ENCODE results near the gene HESX1.

DNA sequence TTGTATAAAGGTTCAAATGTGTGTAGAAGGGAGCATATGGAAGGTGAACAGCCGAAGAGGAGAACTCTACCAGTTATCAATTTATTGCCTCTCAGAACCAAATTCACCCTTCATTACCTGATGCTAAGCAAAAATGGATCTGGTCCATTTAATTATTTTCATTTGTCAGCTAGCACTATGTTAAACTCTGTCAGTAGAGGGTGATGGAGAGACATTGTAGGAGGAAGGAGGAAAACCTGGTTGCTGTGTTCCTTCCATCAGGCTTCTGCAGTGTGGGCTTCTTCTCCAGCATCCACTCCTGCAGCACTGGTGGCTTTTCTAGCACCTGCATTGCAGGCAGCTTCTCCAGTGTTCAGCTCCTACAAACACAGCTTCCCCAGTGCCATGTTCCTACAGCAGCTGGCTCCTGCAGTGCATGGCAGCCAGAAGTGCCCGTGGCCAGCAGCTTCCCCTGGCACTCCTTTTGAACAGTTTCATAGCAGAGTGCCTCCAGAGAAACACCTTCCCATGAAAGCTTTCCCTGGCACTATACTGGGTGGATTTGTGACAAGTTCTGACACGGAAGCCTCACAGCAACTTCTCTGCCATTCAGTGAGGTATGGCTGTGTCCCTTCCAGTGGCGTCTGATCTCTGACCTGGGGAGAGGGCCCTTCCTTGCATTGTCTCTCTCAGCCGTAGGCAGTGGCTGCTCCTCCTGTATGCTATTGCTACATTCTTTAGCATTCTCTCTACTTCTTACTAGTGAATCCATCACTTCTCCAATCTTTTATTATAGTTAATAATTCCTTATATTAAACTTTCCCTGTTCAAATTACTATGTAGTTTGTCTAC, 20.0 kb downstream of the HESX1 start:
- no peak for TF ChIP-seq POLR2A (IDR thresholded peaks at IDR 0.05)
- TF ChIP-seq, protein P1, sequence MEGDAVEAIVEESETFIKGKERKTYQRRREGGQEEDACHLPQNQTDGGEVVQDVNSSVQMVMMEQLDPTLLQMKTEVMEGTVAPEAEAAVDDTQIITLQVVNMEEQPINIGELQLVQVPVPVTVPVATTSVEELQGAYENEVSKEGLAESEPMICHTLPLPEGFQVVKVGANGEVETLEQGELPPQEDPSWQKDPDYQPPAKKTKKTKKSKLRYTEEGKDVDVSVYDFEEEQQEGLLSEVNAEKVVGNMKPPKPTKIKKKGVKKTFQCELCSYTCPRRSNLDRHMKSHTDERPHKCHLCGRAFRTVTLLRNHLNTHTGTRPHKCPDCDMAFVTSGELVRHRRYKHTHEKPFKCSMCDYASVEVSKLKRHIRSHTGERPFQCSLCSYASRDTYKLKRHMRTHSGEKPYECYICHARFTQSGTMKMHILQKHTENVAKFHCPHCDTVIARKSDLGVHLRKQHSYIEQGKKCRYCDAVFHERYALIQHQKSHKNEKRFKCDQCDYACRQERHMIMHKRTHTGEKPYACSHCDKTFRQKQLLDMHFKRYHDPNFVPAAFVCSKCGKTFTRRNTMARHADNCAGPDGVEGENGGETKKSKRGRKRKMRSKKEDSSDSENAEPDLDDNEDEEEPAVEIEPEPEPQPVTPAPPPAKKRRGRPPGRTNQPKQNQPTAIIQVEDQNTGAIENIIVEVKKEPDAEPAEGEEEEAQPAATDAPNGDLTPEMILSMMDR (IDR thresholded peaks at IDR 0.05), result peak in 1 of 3 experiments; percentile 19
